Fibroblast of villous mesenchyme (primary cell): ENCODE results near the gene RAB34. TPM values are rescaled to one million over a fixed set of nuclear protein-coding genes. Genes with fewer than 3 reads are reported as not detected.
A peak's percentile ranks its signal among the peaks of the same experiment; 100 is the strongest.

Source experiments
- DNase-seq: peaks from one replicate; pipeline ENCODE4 v3.0.0-alpha.2; 2010; ENCODE audit warnings: low read depth
- H3K4me3 ChIP-seq: 2 replicates; pipeline ENCODE4 v1.5.1; 2011; ENCODE audit warnings: low read depth, mild to moderate bottlenecking, low read length
- CTCF ChIP-seq: IDR thresholded peaks from 2 replicates; pipeline ENCODE4 v1.5.1; 2012; ENCODE audit warnings: low read depth, mild to moderate bottlenecking, low read length; ENCODE audit not compliant: insufficient read depth
- total RNA-seq: library from RNA; depleted of rRNA; stranded (reverse); fragments of >200 nt; gene quantifications from 2 replicates; pipeline ENCODE4 v1.2.3, GENCODE V29; 2012

RAB34 gene
- 148 and 185 TPM in 2 replicates for total RNA-seq

GRCh38 chr17:28717578-28718332, at the start of gene RAB34:
Gene RAB34, minus strand, starts transcription at chr17:28717868. Its CDS starts 602 bp downstream, at chr17:28717266.
- peak; percentile 33 for TF ChIP-seq CTCF
- peak; percentile 94 for DNase-seq
- peak within 1 kb of the TSS; percentile 97 for H3K4me3 ChIP-seq

- TF ChIP-seq CTCF, result no peak
- H3K4me3 ChIP-seq, result no peak overlapping the region
- no peak for DNase-seq
Measured at GRCh38 chr17:28765038-28765437, 47.4 kb upstream of the RAB34 start.

GRCh38 chr17:28763804-28764266, 46.2 kb upstream of the RAB34 start:
- peak; percentile 82 for TF ChIP-seq CTCF
- peak; percentile 83 for DNase-seq
- no peak overlapping the region for H3K4me3 ChIP-seq

- TF ChIP-seq CTCF, result no peak
- no peak for DNase-seq
Measured at GRCh38 chr17:28763137-28763799, 45.6 kb upstream of the RAB34 start.

GRCh38 chr17:28760601-28761562, 43.2 kb upstream of the RAB34 start:
- H3K4me3 ChIP-seq, result no peak overlapping the region
- peak; percentile 58 for DNase-seq
- TF ChIP-seq CTCF, result no peak

More at GRCh38 chr17:28763137-28763799, 45.6 kb upstream of the RAB34 start:
- H3K4me3 ChIP-seq, result no peak overlapping the region

- DNase-seq, result no peak
- TF ChIP-seq CTCF, result no peak
- no peak overlapping the region for H3K4me3 ChIP-seq
Measured at GRCh38 chr17:28759256-28759865, 41.7 kb upstream of the RAB34 start.
